ENCODE data around the gene GNAQ.
"Not testable (repeated sequence)": the region's sequence is repeated elsewhere in the genome, so short reads cannot be mapped to it uniquely, and the experiment has no call there.

GNAQ gene

DNA sequence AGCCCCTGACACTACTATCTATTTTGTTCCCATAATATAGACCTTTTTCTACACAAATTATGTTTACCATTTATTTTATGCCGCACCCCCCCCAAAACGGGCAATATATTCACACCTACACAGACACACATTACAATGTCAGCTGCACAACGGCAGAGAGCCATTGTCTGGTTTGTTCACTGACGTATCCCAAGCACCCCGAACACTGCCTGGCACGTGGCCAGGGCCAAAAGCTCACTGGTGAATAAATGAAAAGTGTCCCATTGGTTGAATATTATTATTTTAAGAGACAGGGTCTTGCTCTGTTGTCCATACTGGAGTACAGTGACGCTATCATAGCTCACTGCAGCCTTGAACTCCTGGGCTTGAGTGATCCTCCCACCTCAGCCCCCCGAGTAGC is 150.5 kb downstream of the GNAQ start:
- Histone ChIP-seq H3K4me1 (ENCODE audit: control insufficient read depth, low read length) (no peaks in the 10 kb centered on the region), H3F3A (ENCODE audit: control insufficient read depth, insufficient read depth) (no peaks in the 10 kb centered on the region), H3K9me3 (ENCODE audit: control insufficient read depth, insufficient read depth, low read length) (no peaks in the 10 kb centered on the region), H4K20me1 (ENCODE audit: control insufficient read depth, insufficient read depth, low read depth, low read length) (no peaks in the 10 kb centered on the region), H3K4me3 (ENCODE audit: low read length) (no peak overlapping the region), H3K4me2 (ENCODE audit: low read length) (no peak overlapping the region), H3K9me2 (replicated peaks; ENCODE audit: control insufficient read depth, low read length) (no peaks in the 10 kb centered on the region), H3K36me3 (ENCODE audit: control insufficient read depth, low read length) (no peaks in the 10 kb centered on the region), H3K79me2 (ENCODE audit: control insufficient read depth, low read length) (no peaks in the 10 kb centered on the region), H3K27me3 (ENCODE audit: control insufficient read depth, low read length) (0 out of 2 replicates have a peak, but pooled peaks cover 3% of the 10 kb centered on the region), H3K27ac (ENCODE audit: low read depth, low read length) (no peak overlapping the region)
- TF ChIP-seq, protein P1, sequence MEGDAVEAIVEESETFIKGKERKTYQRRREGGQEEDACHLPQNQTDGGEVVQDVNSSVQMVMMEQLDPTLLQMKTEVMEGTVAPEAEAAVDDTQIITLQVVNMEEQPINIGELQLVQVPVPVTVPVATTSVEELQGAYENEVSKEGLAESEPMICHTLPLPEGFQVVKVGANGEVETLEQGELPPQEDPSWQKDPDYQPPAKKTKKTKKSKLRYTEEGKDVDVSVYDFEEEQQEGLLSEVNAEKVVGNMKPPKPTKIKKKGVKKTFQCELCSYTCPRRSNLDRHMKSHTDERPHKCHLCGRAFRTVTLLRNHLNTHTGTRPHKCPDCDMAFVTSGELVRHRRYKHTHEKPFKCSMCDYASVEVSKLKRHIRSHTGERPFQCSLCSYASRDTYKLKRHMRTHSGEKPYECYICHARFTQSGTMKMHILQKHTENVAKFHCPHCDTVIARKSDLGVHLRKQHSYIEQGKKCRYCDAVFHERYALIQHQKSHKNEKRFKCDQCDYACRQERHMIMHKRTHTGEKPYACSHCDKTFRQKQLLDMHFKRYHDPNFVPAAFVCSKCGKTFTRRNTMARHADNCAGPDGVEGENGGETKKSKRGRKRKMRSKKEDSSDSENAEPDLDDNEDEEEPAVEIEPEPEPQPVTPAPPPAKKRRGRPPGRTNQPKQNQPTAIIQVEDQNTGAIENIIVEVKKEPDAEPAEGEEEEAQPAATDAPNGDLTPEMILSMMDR (IDR thresholded peaks at IDR 0.05; ENCODE audit: low read depth, low read length, poor library complexity, severe bottlenecking): no peak
- TF ChIP-seq EZH2phosphoT487 (IDR thresholded peaks at IDR 0.05; ENCODE audit: borderline replicate concordance, low read length): no peak

DNA sequence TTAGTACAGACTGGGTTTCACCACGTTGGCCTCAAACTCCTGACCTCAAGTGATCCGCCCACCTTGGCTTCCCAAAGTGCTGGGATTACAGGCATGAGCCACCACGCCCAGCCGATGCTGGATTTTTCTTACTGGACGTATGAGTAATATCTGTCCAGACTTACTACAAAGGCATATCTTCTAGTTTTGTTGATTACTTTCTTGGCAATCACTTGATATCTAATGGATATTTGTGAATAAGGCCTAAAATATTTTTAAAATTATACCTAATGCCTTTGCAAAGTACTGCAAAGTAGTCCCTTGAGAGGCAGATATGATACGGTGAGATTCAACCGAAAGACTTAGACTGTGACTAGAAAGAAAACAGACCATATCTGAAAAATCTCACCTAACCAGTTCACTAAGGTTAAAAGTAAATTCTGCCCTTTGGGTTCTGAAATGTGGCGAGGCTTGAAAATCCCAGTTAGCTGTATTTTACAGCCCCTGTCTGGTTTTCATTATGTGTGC is 152.1 kb downstream of the GNAQ start:
- no peaks in the 10 kb centered on the region for H3K79me2 ChIP-seq (ENCODE audit: control insufficient read depth, low read length)
- H3K4me2 ChIP-seq (ENCODE audit: low read length): no peak overlapping the region

DNA sequence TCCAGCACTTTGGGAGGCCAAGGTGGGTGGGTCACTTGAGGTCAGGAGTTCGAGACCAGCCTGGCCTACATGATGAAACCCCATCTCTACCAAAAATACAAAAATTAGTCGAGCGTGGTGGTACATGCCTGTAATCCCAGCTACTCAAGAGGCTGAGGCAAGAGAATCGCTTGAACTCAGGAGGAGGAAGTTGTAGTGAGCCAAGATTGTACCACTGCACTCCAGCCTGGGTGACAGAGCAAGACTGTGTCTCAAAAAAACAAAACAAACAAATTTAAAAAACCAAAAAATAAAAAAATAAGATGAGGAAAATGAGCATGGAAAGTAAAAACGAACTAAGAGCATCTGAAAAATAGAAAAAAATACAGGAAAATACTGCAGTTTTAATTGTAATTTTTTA is 152.8 kb downstream of the GNAQ start:
- not testable (repeated sequence) for H3K79me2 ChIP-seq (ENCODE audit: control insufficient read depth, low read length); H3K9me2 ChIP-seq (replicated peaks; ENCODE audit: control insufficient read depth, low read length); H3K4me1 ChIP-seq (ENCODE audit: control insufficient read depth, low read length); H3K4me3 ChIP-seq (ENCODE audit: low read length); H3F3A ChIP-seq (ENCODE audit: control insufficient read depth, insufficient read depth); H3K36me3 ChIP-seq (ENCODE audit: control insufficient read depth, low read length); H3K27ac ChIP-seq (ENCODE audit: low read depth, low read length); H4K20me1 ChIP-seq (ENCODE audit: control insufficient read depth, insufficient read depth, low read depth, low read length); H3K4me2 ChIP-seq (ENCODE audit: low read length); H3K9me3 ChIP-seq (ENCODE audit: control insufficient read depth, insufficient read depth, low read length); H3K27me3 ChIP-seq (ENCODE audit: control insufficient read depth, low read length)

More for the DNA sequence above, 152.1 kb downstream of the GNAQ start:
- Histone ChIP-seq H3K36me3 (ENCODE audit: control insufficient read depth, low read length) (no peaks in the 10 kb centered on the region), H3K9me3 (ENCODE audit: control insufficient read depth, insufficient read depth, low read length) (no peaks in the 10 kb centered on the region), H3K27ac (ENCODE audit: low read depth, low read length) (no peak overlapping the region), H3K4me1 (ENCODE audit: control insufficient read depth, low read length) (no peaks in the 10 kb centered on the region), H3F3A (ENCODE audit: control insufficient read depth, insufficient read depth) (no peaks in the 10 kb centered on the region), H4K20me1 (ENCODE audit: control insufficient read depth, insufficient read depth, low read depth, low read length) (no peaks in the 10 kb centered on the region), H3K9me2 (replicated peaks; ENCODE audit: control insufficient read depth, low read length) (no peaks in the 10 kb centered on the region), H3K4me3 (ENCODE audit: low read length) (no peak overlapping the region), H3K27me3 (ENCODE audit: control insufficient read depth, low read length) (0 out of 2 replicates have a peak, but pooled peaks cover 3% of the 10 kb centered on the region)
- no peak for TF ChIP-seq EZH2phosphoT487 (IDR thresholded peaks at IDR 0.05; ENCODE audit: borderline replicate concordance, low read length)
- TF ChIP-seq, protein P1 (IDR thresholded peaks at IDR 0.05; ENCODE audit: low read depth, low read length, poor library complexity, severe bottlenecking): no peak

DNA sequence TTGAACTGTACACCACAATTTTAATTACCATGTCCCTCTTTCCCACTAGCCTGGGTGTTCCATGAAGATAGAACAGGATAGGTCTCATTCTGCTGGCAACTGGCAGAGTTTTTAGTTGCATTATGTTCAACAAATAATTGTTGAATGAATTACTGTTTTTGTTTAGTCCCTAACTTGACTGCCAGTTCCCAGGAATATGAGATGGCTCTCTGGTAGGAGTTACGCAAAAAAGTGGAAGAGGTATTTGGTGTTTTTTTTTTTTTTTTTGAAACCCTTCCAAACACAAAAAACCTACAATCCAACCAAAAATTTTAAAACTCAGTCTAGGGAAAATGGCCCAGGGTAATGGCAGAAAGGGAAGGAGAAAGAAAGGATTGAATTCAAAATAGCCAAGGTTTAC is 153.6 kb downstream of the GNAQ start:
- H3K36me3 ChIP-seq (ENCODE audit: control insufficient read depth, low read length): no peaks in the 10 kb centered on the region
- no peaks in the 10 kb centered on the region for H4K20me1 ChIP-seq (ENCODE audit: control insufficient read depth, insufficient read depth, low read depth, low read length)
- TF ChIP-seq EZH2phosphoT487 (IDR thresholded peaks at IDR 0.05; ENCODE audit: borderline replicate concordance, low read length): no peak
- TF ChIP-seq, protein P1 (IDR thresholded peaks at IDR 0.05; ENCODE audit: low read depth, low read length, poor library complexity, severe bottlenecking): no peak
- no peaks in the 10 kb centered on the region for H3K9me2 ChIP-seq (replicated peaks; ENCODE audit: control insufficient read depth, low read length)
- H3K27me3 ChIP-seq (ENCODE audit: control insufficient read depth, low read length): 0 out of 2 replicates have a peak, but pooled peaks cover 1% of the 10 kb centered on the region
- H3K79me2 ChIP-seq (ENCODE audit: control insufficient read depth, low read length): no peaks in the 10 kb centered on the region
- H3K4me3 ChIP-seq (ENCODE audit: low read length): no peak overlapping the region
- no peak overlapping the region for H3K27ac ChIP-seq (ENCODE audit: low read depth, low read length)
- H3K4me1 ChIP-seq (ENCODE audit: control insufficient read depth, low read length): no peaks in the 10 kb centered on the region
- no peak overlapping the region for H3K4me2 ChIP-seq (ENCODE audit: low read length)
- no peaks in the 10 kb centered on the region for H3F3A ChIP-seq (ENCODE audit: control insufficient read depth, insufficient read depth)
- H3K9me3 ChIP-seq (ENCODE audit: control insufficient read depth, insufficient read depth, low read length): no peaks in the 10 kb centered on the region

Data from DOHH2 (cell line).